Psoas muscle (tissue), 8 donors: ENCODE measurements around the gene DEPDC4. TPM values are rescaled to one million over a fixed set of nuclear protein-coding genes. Genes with fewer than 3 reads are reported as not detected.

Experiments used
- ATAC-seq, 4 donors: fragments of 200-7000 bp; cut with Tn5 transposase; one replicate each; pipeline ENCODE4 v1.9.1; 2020; ENCODE audit warnings: moderate library complexity in 3 of 4, mild to moderate bottlenecking in 2 of 4
- DNase-seq, 2 donors: peaks; one replicate each; pipeline ENCODE4 v3.0.0-alpha.2; 2020
- H3K27ac ChIP-seq: fragments of 200-600 bp; one replicate; pipeline ENCODE4 v1.8.0; 2022
- H3K27me3 ChIP-seq, 3 donors: fragments of 200-600 bp in 1 of 3; one replicate each; pipeline versions ENCODE4 v1.6.1 to v1.8.0; 2013 to 2022; ENCODE audit warnings: low read length in 2 of 3, mild to moderate bottlenecking in 2 of 3, moderate library complexity in 1 of 3; ENCODE audit not compliant: insufficient read depth in 3 of 3
- H3K36me3 ChIP-seq, 2 donors: fragments of 200-600 bp in 1 of 2; one replicate each; pipeline versions ENCODE4 v1.6.1 to v1.8.0; 2013 to 2022; ENCODE audit warnings: low read depth in 1 of 2, mild to moderate bottlenecking in 1 of 2, moderate library complexity in 1 of 2; ENCODE audit not compliant: insufficient read depth in 1 of 2
- H3K4me1 ChIP-seq: fragments of 200-600 bp; one replicate; pipeline ENCODE4 v1.8.0; 2022
- H3K4me3 ChIP-seq: fragments of 200-600 bp; one replicate; pipeline ENCODE4 v1.8.0; 2022; ENCODE audit warnings: mild to moderate bottlenecking
- H3K9me3 ChIP-seq: fragments of 200-600 bp; one replicate; pipeline ENCODE4 v1.8.0; 2022
- WGBS, 3 donors: extraction: QIAGEN DNeasy Blood & Tissue Kit; methylation state at CpG; one replicate each; pipeline versions ENCODE4 v1.1.6 to v1.1.7; 2013; 5-methylcytosine and 5-hydroxymethylcytosine counted together
- intact Hi-C, 2 donors: fragments of 100-400 bp; cut with DNase I; formaldehyde crosslinking; loops; one replicate each; pipeline versions ENCODE4 v1.11.0 to v1.14.2; 2022
- polyA plus RNA-seq, 3 donors: library from polyadenylated mRNA; stranded (reverse); fragments of 200-250 nt; gene quantifications; one replicate each; pipeline ENCODE4 v1.2.3, GENCODE V29; 2013
- total RNA-seq, 4 donors: library from RNA; stranded (reverse); fragmentation: NEBNext Ultra II Directional in 2 of 4; extraction: Animal tissue kit (Norgen Biotek cat#: 25700) in 2 of 4; gene quantifications; one replicate each; pipeline versions ENCODE4 v1.2.1 to v1.2.4, GENCODE V29; 2021 to 2023
- TF ChIP-seq, protein P1 (sequence below): fragments of 200-600 bp; IDR thresholded peaks from one replicate; pipeline ENCODE4 v1.8.0; 2022; ENCODE audit warnings: antibody characterized with exemption
- donor health status: healthy with polysubstance abuse.
- donor health status: DM: no; HTN: no; CAD: no; lungs with moderate emphysema.
- donor health status: Bipolar disorder and iron deficiency.
- donor health status: healthy.
- donor health status: DM: yes; HTN: yes; CAD: no.
- donor health status: DM: no; HTN: no; CAD: no.
- donor health status: DM: no; HTN: no; CAD: no.
- donor health status: DM: yes; HTN: yes; CAD: no.

The DEPDC4 gene
- total and polyA plus RNA-seq, 7 donors: 0.14 to 1.4 (median 0.47) TPM; not detected in 2

DNA sequence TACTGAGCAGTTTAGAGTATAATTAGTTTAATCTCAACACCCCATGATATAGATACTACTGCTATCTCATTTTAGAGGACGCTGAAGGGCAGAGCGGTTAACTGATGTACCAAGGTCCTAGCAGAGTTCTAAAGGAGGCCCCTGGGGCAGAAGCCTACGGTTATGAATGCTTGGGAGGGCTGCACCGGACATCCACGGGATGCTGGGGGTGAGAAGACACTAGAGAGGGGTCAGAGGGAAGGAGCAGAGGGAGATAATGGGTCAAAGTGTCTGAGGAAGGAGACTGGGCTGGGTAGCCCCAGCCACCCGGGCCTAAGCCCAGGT, 67.9 kb downstream of the DEPDC4 start:
- Histone ChIP-seq H3K4me3 (peak overlapping the region; percentile 81), H3K27ac (no peak overlapping the region), H3K4me1 (peaks cover 12% of the 10 kb centered on the region), H3K9me3 (no peaks in the 10 kb centered on the region), H3K27me3 (no peaks in the 10 kb centered on the region), H3K36me3 (peaks cover 0 to 3% of the 10 kb centered on the region in 2 donors)
- TF ChIP-seq, protein P1, sequence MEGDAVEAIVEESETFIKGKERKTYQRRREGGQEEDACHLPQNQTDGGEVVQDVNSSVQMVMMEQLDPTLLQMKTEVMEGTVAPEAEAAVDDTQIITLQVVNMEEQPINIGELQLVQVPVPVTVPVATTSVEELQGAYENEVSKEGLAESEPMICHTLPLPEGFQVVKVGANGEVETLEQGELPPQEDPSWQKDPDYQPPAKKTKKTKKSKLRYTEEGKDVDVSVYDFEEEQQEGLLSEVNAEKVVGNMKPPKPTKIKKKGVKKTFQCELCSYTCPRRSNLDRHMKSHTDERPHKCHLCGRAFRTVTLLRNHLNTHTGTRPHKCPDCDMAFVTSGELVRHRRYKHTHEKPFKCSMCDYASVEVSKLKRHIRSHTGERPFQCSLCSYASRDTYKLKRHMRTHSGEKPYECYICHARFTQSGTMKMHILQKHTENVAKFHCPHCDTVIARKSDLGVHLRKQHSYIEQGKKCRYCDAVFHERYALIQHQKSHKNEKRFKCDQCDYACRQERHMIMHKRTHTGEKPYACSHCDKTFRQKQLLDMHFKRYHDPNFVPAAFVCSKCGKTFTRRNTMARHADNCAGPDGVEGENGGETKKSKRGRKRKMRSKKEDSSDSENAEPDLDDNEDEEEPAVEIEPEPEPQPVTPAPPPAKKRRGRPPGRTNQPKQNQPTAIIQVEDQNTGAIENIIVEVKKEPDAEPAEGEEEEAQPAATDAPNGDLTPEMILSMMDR: no peak
- DNase-seq (no peak), ATAC-seq (no peak)
- WGBS, 3 donors: 44 to 53% (median 48%) methylated on average over 6 of the region's 6 CpGs
- intact Hi-C loops: loop anchor here in 1 of 2 donors (5.0 kb wide), 1 partner anchor 52 kb away; no protein-coding TSS in a partner anchor

DNA sequence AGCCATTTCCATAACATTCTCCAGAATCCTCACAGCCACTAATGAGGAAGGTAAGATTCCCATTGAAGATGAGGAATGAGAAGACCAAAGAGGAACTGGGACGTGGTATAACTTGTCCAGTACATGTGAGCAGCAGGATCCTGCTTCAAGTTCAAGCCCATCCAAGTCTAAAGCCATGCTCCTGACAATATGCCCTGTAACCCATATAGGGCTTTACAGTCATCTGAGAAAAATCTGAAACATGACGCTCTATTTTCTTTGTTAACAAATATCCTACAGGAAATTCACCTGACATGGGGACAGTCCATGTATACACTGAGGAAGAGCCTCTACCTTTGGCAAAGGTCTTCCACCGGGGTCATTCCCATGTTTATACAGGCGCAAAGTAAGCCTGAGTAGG, 69.4 kb downstream of the DEPDC4 start:
- Histone ChIP-seq H3K27ac (no peak overlapping the region), H3K9me3 (no peaks in the 10 kb centered on the region), H3K4me3 (no peak overlapping the region), H3K27me3 (no peaks in the 10 kb centered on the region), H3K36me3 (peaks cover 0 to 3% of the 10 kb centered on the region in 2 donors), H3K4me1 (peaks cover 12% of the 10 kb centered on the region)
- intact Hi-C loops: loop anchor here in 1 of 2 donors (5.0 kb wide), 1 partner anchor 50 kb away; no protein-coding TSS in a partner anchor
- 88 to 91% (median 91%) methylated on average over 4 of the region's 4 CpGs for WGBS, 3 donors
- DNase-seq (no peak), ATAC-seq (no peak)
- TF ChIP-seq, protein P1: no peak

DNA sequence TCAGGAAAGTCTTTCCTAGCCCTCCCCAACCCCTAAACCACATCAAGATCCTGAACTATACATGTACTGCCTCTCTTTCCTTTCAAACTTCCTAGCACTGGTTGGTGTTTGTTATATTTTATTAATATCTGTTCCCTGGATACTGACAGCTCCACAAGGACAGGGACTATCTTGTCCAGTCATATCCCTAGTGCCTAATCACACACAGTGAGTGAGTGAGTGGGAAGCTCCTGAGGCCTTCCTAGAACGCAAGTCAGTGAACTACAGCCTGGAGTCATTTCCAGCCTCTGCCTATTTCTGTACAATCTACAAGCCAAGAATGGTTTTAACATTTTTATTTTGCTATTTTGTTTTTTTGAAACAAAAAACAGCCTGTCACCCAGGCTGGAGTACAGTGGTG, 73.8 kb downstream of the DEPDC4 start:
- H3K36me3 ChIP-seq: peaks cover 0 to 3% of the 10 kb centered on the region in 2 donors
- intact Hi-C loops: loop anchor here in 1 of 2 donors (5.0 kb wide), 1 partner anchor 36 kb away; no protein-coding TSS in a partner anchor
- no peak overlapping the region for H3K4me3 ChIP-seq
- H3K4me1 ChIP-seq: no peaks in the 10 kb centered on the region
- H3K9me3 ChIP-seq: no peaks in the 10 kb centered on the region
- no peak overlapping the region for H3K27ac ChIP-seq
- TF ChIP-seq, protein P1: no peak
- no peaks in the 10 kb centered on the region for H3K27me3 ChIP-seq
- ATAC-seq (no peak), DNase-seq (no peak)
- WGBS, 3 donors: 90 to 95% (median 92%) methylated on average over 1 of the region's 1 CpG

Other genes with a start within 250 kb of the DEPDC4 start
- gene BLTP3B, start 124.2 kb downstream of the DEPDC4 start, total RNA-seq: 10 to 100 TPM; 21.0 to 34.6 (median 26.9) TPM
- 10 to 100 TPM in 2 of 3 donors, 1 to 10 TPM in 1; 9.3 to 36.8 (median 13.9) TPM for gene BLTP3B, start 124.2 kb downstream of the DEPDC4 start, polyA plus RNA-seq
- gene ACTR6, start 66.3 kb downstream of the DEPDC4 start, total RNA-seq: 10 to 100 TPM; 12.1 to 19.6 (median 17.6) TPM
- gene ACTR6, start 66.3 kb downstream of the DEPDC4 start, polyA plus RNA-seq: 10 to 100 TPM; 11.5 to 31.7 (median 12.8) TPM
- 10 to 100 TPM; 23.3 to 29.0 (median 28.3) TPM for gene SCYL2, start 98 bp upstream of the DEPDC4 start, total RNA-seq
- gene SCYL2, start 98 bp upstream of the DEPDC4 start, polyA plus RNA-seq: 10 to 100 TPM in 2 of 3 donors, 1 to 10 TPM in 1; 9.7 to 21.6 (median 19.3) TPM
- gene SLC17A8, start 90.0 kb upstream of the DEPDC4 start, total RNA-seq: not detected
- under 1 TPM in 1 of 3 donors, not detected in 2; 0.08 TPM for gene SLC17A8, start 90.0 kb upstream of the DEPDC4 start, polyA plus RNA-seq
- gene NR1H4, start 206.8 kb upstream of the DEPDC4 start, total RNA-seq: under 1 TPM in 1 of 4 donors, not detected in 3; 0.18 TPM
- gene NR1H4, start 206.8 kb upstream of the DEPDC4 start, polyA plus RNA-seq: not detected